ENCODE data around the gene HOXC4. TPM values are rescaled to one million over a fixed set of nuclear protein-coding genes. Genes with fewer than 3 reads are reported as not detected.

Gene HOXC4
- total and polyA plus RNA-seq, 4 donors, result 0.02 TPM; not detected in 3

DNA sequence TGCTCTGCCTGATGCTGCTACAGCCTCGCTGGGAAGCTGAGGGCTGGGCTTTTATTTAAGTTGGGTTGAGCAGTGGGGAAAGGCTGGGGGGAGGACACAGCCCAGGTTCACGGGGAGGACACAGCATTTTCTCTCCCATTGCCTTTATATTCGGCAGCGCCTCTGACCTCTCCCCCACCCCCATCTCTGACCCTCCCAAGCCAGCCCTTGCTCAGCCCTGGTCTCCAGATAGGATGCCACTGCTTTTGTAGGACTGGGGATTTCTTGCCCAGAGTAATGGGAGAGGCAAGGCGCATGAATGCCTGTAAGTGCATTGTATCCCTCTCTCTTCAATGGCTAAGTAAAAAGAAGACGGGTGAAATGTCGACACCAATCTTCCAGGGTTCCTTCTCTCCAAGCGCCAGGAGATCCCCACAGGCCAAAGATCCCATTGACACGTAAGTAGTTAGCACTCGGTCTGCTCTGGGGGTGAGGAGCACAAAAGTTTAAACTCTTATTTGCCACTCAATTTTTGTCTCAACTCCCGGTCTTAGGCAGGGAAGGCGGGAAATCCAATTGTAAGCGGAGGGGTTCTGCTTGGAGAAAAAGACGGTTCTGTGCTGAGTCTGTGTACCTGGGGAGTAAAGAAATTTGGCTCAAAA lies 4.6 kb downstream of the HOXC4 start:
- no peaks in the 10 kb centered on the region for H3K36me3 ChIP-seq (ENCODE audit: control insufficient read depth in 4 of 4, insufficient read depth in 3 of 4, low read depth in 1 of 4, low read length in 3 of 4)
- peaks cover 0 to 18% (median 8%) of the 10 kb centered on the region in 4 donors for H3K27me3 ChIP-seq (ENCODE audit: control insufficient read depth in 4 of 4, insufficient read depth in 4 of 4, low read length in 3 of 4)
- 38% methylated on average over 14 of the region's 14 CpGs for WGBS
- H3K9ac ChIP-seq (ENCODE audit: low read depth in 1 of 2, low read length in 2 of 2), result no peak overlapping the region
- TF ChIP-seq FOXA2 (IDR thresholded peaks at IDR 0.05), result no peak
- no peak for TF ChIP-seq YY1 (IDR thresholded peaks at IDR 0.05)
- TF ChIP-seq, protein P1, sequence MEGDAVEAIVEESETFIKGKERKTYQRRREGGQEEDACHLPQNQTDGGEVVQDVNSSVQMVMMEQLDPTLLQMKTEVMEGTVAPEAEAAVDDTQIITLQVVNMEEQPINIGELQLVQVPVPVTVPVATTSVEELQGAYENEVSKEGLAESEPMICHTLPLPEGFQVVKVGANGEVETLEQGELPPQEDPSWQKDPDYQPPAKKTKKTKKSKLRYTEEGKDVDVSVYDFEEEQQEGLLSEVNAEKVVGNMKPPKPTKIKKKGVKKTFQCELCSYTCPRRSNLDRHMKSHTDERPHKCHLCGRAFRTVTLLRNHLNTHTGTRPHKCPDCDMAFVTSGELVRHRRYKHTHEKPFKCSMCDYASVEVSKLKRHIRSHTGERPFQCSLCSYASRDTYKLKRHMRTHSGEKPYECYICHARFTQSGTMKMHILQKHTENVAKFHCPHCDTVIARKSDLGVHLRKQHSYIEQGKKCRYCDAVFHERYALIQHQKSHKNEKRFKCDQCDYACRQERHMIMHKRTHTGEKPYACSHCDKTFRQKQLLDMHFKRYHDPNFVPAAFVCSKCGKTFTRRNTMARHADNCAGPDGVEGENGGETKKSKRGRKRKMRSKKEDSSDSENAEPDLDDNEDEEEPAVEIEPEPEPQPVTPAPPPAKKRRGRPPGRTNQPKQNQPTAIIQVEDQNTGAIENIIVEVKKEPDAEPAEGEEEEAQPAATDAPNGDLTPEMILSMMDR (IDR thresholded peaks at IDR 0.05; ENCODE audit: low read depth, low read length, missing input control), result no peak
- TF ChIP-seq NR2F2 (IDR thresholded peaks at IDR 0.05), result no peak
- TF ChIP-seq, protein P2, sequence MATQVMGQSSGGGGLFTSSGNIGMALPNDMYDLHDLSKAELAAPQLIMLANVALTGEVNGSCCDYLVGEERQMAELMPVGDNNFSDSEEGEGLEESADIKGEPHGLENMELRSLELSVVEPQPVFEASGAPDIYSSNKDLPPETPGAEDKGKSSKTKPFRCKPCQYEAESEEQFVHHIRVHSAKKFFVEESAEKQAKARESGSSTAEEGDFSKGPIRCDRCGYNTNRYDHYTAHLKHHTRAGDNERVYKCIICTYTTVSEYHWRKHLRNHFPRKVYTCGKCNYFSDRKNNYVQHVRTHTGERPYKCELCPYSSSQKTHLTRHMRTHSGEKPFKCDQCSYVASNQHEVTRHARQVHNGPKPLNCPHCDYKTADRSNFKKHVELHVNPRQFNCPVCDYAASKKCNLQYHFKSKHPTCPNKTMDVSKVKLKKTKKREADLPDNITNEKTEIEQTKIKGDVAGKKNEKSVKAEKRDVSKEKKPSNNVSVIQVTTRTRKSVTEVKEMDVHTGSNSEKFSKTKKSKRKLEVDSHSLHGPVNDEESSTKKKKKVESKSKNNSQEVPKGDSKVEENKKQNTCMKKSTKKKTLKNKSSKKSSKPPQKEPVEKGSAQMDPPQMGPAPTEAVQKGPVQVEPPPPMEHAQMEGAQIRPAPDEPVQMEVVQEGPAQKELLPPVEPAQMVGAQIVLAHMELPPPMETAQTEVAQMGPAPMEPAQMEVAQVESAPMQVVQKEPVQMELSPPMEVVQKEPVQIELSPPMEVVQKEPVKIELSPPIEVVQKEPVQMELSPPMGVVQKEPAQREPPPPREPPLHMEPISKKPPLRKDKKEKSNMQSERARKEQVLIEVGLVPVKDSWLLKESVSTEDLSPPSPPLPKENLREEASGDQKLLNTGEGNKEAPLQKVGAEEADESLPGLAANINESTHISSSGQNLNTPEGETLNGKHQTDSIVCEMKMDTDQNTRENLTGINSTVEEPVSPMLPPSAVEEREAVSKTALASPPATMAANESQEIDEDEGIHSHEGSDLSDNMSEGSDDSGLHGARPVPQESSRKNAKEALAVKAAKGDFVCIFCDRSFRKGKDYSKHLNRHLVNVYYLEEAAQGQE (IDR thresholded peaks at IDR 0.05), result no peak
- no peak for TF ChIP-seq SP1 (IDR thresholded peaks at IDR 0.05)
- no peak for TF ChIP-seq TAF1 (conservative IDR thresholded peaks at IDR 0.05)
- no peak for TF ChIP-seq HNF4A (conservative IDR thresholded peaks at IDR 0.05)
- no peak for TF ChIP-seq EGR1 (IDR thresholded peaks at IDR 0.05; ENCODE audit: low read depth in 2 of 2)
- TF ChIP-seq, protein P3, sequence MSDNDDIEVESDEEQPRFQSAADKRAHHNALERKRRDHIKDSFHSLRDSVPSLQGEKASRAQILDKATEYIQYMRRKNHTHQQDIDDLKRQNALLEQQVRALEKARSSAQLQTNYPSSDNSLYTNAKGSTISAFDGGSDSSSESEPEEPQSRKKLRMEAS (IDR thresholded peaks at IDR 0.05), result no peak
- no peak for TF ChIP-seq JUND (IDR thresholded peaks at IDR 0.05)
- no peak for TF ChIP-seq FOXA1 (IDR thresholded peaks at IDR 0.05)
- TF ChIP-seq RAD21 (IDR thresholded peaks at IDR 0.05), result no peak
- TF ChIP-seq, protein P4, sequence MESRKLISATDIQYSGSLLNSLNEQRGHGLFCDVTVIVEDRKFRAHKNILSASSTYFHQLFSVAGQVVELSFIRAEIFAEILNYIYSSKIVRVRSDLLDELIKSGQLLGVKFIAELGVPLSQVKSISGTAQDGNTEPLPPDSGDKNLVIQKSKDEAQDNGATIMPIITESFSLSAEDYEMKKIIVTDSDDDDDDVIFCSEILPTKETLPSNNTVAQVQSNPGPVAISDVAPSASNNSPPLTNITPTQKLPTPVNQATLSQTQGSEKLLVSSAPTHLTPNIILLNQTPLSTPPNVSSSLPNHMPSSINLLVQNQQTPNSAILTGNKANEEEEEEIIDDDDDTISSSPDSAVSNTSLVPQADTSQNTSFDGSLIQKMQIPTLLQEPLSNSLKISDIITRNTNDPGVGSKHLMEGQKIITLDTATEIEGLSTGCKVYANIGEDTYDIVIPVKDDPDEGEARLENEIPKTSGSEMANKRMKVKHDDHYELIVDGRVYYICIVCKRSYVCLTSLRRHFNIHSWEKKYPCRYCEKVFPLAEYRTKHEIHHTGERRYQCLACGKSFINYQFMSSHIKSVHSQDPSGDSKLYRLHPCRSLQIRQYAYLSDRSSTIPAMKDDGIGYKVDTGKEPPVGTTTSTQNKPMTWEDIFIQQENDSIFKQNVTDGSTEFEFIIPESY (IDR thresholded peaks at IDR 0.05), result no peak
- H3K27ac ChIP-seq (ENCODE audit: low read depth in 1 of 2, low read length in 2 of 2), result no peak overlapping the region
- H3K9me3 ChIP-seq (ENCODE audit: control insufficient read depth in 4 of 4, low read length in 3 of 4), result no peaks in the 10 kb centered on the region
- no peak overlapping the region for H3K4me3 ChIP-seq (ENCODE audit: low read depth in 1 of 3, low read length in 3 of 3)
- no peak for DNase-seq (ENCODE audit: low spot score)
- no peaks in the 10 kb centered on the region for H3K4me1 ChIP-seq (ENCODE audit: control insufficient read depth in 4 of 4, insufficient read depth in 4 of 4, low read length in 3 of 4)

DNA sequence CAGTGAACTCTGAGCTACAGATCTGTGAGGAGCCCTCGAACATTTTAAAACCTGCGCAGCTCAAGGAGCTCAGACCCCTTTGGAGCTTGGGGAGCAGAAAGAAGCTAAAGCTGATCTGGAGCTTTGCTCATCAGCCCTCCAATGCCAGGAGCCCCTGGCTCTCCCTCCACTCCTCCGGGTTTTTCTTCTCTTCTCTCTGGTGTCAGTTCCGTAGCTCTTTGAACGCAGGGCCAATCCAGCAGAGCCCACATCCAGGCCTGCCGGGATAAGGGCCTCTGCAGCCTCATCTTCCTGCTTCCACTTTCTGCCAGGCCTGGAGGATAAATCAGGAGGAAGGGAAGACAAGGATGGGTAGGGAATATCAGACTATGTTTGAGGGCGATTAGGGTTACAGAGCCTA lies 6.0 kb downstream of the HOXC4 start:
- Histone ChIP-seq H3K9ac (ENCODE audit: low read depth in 1 of 2, low read length in 2 of 2) (no peak overlapping the region), H3K27me3 (ENCODE audit: control insufficient read depth in 4 of 4, insufficient read depth in 4 of 4, low read length in 3 of 4) (peaks cover 0 to 23% (median 5%) of the 10 kb centered on the region in 4 donors), H3K27ac (ENCODE audit: low read depth in 1 of 2, low read length in 2 of 2) (no peak overlapping the region), H3K9me3 (ENCODE audit: control insufficient read depth in 4 of 4, low read length in 3 of 4) (no peaks in the 10 kb centered on the region), H3K4me3 (ENCODE audit: low read depth in 1 of 3, low read length in 3 of 3) (no peak overlapping the region), H3K36me3 (ENCODE audit: control insufficient read depth in 4 of 4, insufficient read depth in 3 of 4, low read depth in 1 of 4, low read length in 3 of 4) (no peaks in the 10 kb centered on the region), H3K4me1 (ENCODE audit: control insufficient read depth in 4 of 4, insufficient read depth in 4 of 4, low read length in 3 of 4) (no peaks in the 10 kb centered on the region)
- no peak for DNase-seq (ENCODE audit: low spot score)
- 21% methylated on average over 7 of the region's 7 CpGs for WGBS
- TF ChIP-seq, protein P1 (IDR thresholded peaks at IDR 0.05; ENCODE audit: low read depth, low read length, missing input control), result no peak
- TF ChIP-seq, protein P5, sequence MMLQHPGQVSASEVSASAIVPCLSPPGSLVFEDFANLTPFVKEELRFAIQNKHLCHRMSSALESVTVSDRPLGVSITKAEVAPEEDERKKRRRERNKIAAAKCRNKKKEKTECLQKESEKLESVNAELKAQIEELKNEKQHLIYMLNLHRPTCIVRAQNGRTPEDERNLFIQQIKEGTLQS (IDR thresholded peaks at IDR 0.05), result no peak
- TF ChIP-seq HNF4A (conservative IDR thresholded peaks at IDR 0.05) (no peak), FOXA2 (IDR thresholded peaks at IDR 0.05) (no peak), HNF4G (IDR thresholded peaks at IDR 0.05) (no peak), YY1 (IDR thresholded peaks at IDR 0.05) (no peak), GABPA (IDR thresholded peaks at IDR 0.05 in 1 of 2, conservative IDR thresholded peaks at IDR 0.05 in 1 of 2) (no peak), EGR1 (IDR thresholded peaks at IDR 0.05; ENCODE audit: low read depth in 2 of 2) (no peak), TAF1 (conservative IDR thresholded peaks at IDR 0.05) (no peak), SP1 (IDR thresholded peaks at IDR 0.05) (no peak)
- TF ChIP-seq, protein P3 (IDR thresholded peaks at IDR 0.05), result no peak
